Keratinocyte (primary cell): ENCODE data around the gene SLC17A9. TPM values are rescaled to one million over a fixed set of nuclear protein-coding genes. Genes with fewer than 3 reads are reported as not detected.

Experiments used
- DNase-seq: peaks from one replicate; pipeline ENCODE4 v3.0.0-alpha.2; 2011; ENCODE audit warnings: low read depth, missing footprints, low spot score
- FAIRE-seq: peaks from 2 replicates; lab custom pipeline; 2011; peaks lifted over from hg19 to GRCh38; lab: Jason Lieb, UNC
- H2AFZ ChIP-seq: 2 replicates; pipeline ENCODE4 v1.6.0; 2012; ENCODE audit warnings: low read length, control low read depth, inconsistent platforms; ENCODE audit not compliant: control insufficient read depth
- H3K27ac ChIP-seq: 2 replicates; pipeline ENCODE4 v1.5.1; 2011; ENCODE audit warnings: low read length; ENCODE audit not compliant: control insufficient read depth, insufficient read depth
- H3K27me3 ChIP-seq: 3 replicates; pipeline ENCODE4 v1.6.0; 2011; ENCODE audit warnings: low read length; ENCODE audit not compliant: control insufficient read depth, insufficient read depth; ENCODE audit errors: extremely low read depth
- H3K36me3 ChIP-seq, 2 experiments: 2 replicates in 1 of 2; 3 replicates in 1 of 2; pipeline ENCODE4 v1.5.1; 2011; ENCODE audit warnings: low read length in 2 of 2, mild to moderate bottlenecking in 1 of 2; ENCODE audit not compliant: control insufficient read depth in 2 of 2, insufficient read depth in 2 of 2; ENCODE audit errors: extremely low read depth in 1 of 2
- H3K4me1 ChIP-seq: 3 replicates; pipeline ENCODE4 v1.5.1; 2011; ENCODE audit warnings: low read length; ENCODE audit not compliant: control insufficient read depth, insufficient read depth; ENCODE audit errors: extremely low read depth
- H3K4me2 ChIP-seq: 3 replicates; pipeline ENCODE4 v1.6.0; 2011; ENCODE audit warnings: low read depth, low read length; ENCODE audit not compliant: control insufficient read depth, insufficient read depth; ENCODE audit errors: extremely low read depth
- H3K4me3 ChIP-seq, 3 experiments: fragments of 200-600 bp in 1 of 3; sonication (generic) in 1 of 3; 2 replicates in 2 of 3; 3 replicates in 1 of 3; pipeline ENCODE4 v1.5.1; 2011 to 2016; ENCODE audit warnings: low read length in 3 of 3, mild to moderate bottlenecking in 3 of 3, control low read depth in 2 of 3, inconsistent platforms in 1 of 3, low read depth in 1 of 3, mixed read lengths in 1 of 3, mixed run types in 1 of 3, moderate library complexity in 1 of 3; ENCODE audit not compliant: control insufficient read depth in 2 of 3, insufficient read depth in 2 of 3; ENCODE audit errors: extremely low read depth in 1 of 3
- H3K79me2 ChIP-seq: 2 replicates; pipeline ENCODE4 v1.6.0; 2012; ENCODE audit warnings: low read length; ENCODE audit not compliant: control insufficient read depth, insufficient read depth
- H3K9ac ChIP-seq: 3 replicates; pipeline ENCODE4 v1.6.0; 2011; ENCODE audit warnings: low read length; ENCODE audit not compliant: control insufficient read depth, insufficient read depth; ENCODE audit errors: extremely low read depth
- H3K9me1 ChIP-seq: 3 replicates; pipeline ENCODE4 v1.6.0; 2011; ENCODE audit warnings: low read length; ENCODE audit not compliant: control insufficient read depth, insufficient read depth; ENCODE audit errors: extremely low read depth
- H3K9me3 ChIP-seq: 2 replicates; pipeline ENCODE4 v1.5.1; 2012; ENCODE audit warnings: low read depth, low read length; ENCODE audit not compliant: control insufficient read depth
- H4K20me1 ChIP-seq: 3 replicates; pipeline ENCODE4 v1.6.0; 2011; ENCODE audit warnings: low read length; ENCODE audit not compliant: control insufficient read depth, insufficient read depth; ENCODE audit errors: extremely low read depth
- CTCF ChIP-seq, 3 experiments: IDR thresholded peaks in 1 of 3; conservative IDR thresholded peaks in 1 of 3; optimal IDR thresholded peaks in 1 of 3; 2 replicates in 2 of 3; 3 replicates in 1 of 3; pipeline versions ENCODE3 to v1.5.1; 2011; ENCODE audit warnings: low read length in 3 of 3, mild to moderate bottlenecking in 3 of 3, moderate library complexity in 2 of 3, control low read depth in 1 of 3, inconsistent platforms in 1 of 3; ENCODE audit not compliant: insufficient read depth in 2 of 3; ENCODE audit errors: extremely low read depth in 1 of 3
- EZH2 ChIP-seq: IDR thresholded peaks from one replicate; pipeline ENCODE4 v1.6.1; 2012; ENCODE audit warnings: inconsistent platforms, mild to moderate bottlenecking, low read length, moderate library complexity
- dilution Hi-C: fragments of 300-500 bp; cut with MboI; formaldehyde crosslinking; loops from one replicate; pipeline ENCODE4 v1.7.0; 2020; ENCODE audit warnings: low sequenced_read_pairs; ENCODE audit not compliant: extremely low pct_ligation_motif_present
- polyA plus RNA-seq, 5 experiments: library from polyadenylated mRNA; depleted of rRNA in 3 of 5; stranded (reverse) in 3 of 5; stranded (forward) in 1 of 5; unstranded in 1 of 5; fragments of >200 nt; gene quantifications; 1 replicate in 1 of 5; 2 replicates in 3 of 5; 3 replicates in 1 of 5; pipeline versions ENCODE4 v1.2.1 to v1.2.3, GENCODE V29; 2011 to 2012; ENCODE audit warnings: missing spikeins in 2 of 5, low read depth in 1 of 5, low replicate concordance in 1 of 5

Gene SLC17A9
- polyA plus RNA-seq, 1 donor (not counting 4 experiments of a cell fraction or from before 2014, with no cell fraction given) = not detected

DNA sequence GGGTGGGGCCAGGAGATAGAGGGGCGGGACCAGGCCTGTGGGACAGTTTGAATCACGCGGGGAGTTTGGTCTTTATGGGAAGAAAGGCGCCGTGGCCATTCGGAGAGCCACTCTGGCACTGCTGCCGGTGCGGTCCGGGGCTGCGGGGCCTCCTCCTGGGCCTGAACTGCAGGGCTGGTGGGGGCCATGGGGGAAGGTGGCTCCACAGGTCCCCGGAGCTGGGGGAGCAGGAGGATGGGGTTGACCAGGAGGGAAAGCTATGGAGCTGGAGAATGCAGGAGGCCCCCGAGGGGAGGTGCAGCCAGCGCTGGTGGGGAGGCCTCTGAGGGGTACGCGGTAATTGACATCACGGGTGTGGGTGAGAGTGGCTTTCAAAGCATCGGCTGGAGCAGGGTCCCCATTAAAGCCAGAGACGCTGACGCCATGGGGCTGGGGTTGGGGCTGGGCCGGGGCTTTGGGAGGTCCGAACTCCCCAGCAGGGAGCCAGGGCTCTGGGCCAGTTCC, 56.1 kb downstream of the SLC17A9 start:
- Histone ChIP-seq H3K27ac (no peak overlapping the region), H3K27me3 (peaks cover 85% of the 10 kb centered on the region), H3K9me1 (no peaks in the 10 kb centered on the region), H3K9ac (no peak overlapping the region), H3K36me3 (no peaks in the 10 kb centered on the region), H2AFZ (no peak overlapping the region), H3K79me2 (no peaks in the 10 kb centered on the region), H3K4me1 (no peaks in the 10 kb centered on the region), H3K9me3 (no peaks in the 10 kb centered on the region), H3K4me3 (no peak overlapping the region), H4K20me1 (no peaks in the 10 kb centered on the region), H3K4me2 (peak overlapping the region; percentile 27)
- TF ChIP-seq EZH2 = no peak
- TF ChIP-seq CTCF (optimal IDR thresholded peaks at IDR 0.05 in 1 of 3, IDR thresholded peaks at IDR 0.05 in 1 of 3, conservative IDR thresholded peaks at IDR 0.05 in 1 of 3; ENCODE audit: extremely low read depth in 1 of 3, insufficient read depth in 2 of 3, low read length in 3 of 3) = no peak
- dilution Hi-C loops = no loop called here
- no peak for FAIRE-seq
- DNase-seq = no peak

DNA sequence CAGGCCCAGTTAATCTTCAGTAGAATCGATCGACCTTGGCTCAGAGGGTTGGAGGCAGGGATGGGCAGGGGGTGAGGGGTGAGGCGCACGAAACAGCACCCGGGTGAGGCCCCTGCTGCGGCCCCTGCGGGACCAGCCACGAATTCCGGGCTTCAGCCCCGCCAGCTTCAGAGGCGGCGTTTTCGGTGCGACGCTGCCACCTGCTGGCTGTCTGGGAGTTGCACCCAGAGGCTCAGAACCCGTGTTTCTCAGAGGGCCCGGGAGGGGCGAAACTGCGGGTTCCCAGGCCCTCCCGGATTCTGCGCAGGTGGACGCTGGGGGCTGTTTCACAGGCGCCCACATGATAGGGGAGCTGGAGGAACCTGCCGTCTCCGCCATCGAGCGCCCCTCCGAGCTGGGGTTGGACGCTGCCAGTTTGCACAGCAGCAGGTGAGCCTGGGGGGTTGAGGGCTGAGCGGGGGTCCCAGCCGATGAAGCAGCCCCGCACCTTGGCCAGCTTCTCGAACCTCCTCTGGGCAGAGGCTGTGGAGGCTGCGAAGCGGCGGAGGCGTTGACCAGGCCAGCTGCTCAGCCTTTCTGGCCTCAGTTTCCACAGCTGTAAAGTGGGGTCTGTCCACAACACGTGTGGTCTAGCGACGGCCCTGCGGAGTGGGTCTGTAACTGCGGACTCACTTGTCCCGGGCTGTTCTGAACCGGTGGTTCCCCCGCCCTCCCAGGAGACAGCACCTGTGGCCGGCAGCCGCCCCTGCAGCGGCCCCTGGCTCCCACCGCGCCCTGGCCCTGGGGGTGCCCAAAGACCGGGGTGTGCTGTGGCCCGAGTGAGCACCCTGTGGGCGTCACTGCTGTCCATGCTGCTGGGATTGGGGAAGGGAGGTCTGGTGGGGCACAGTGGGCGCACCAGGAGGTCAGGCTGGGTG, 56.8 kb downstream of the SLC17A9 start:
- TF ChIP-seq CTCF (optimal IDR thresholded peaks at IDR 0.05 in 1 of 3, IDR thresholded peaks at IDR 0.05 in 1 of 3, conservative IDR thresholded peaks at IDR 0.05 in 1 of 3; ENCODE audit: extremely low read depth in 1 of 3, insufficient read depth in 2 of 3, low read length in 3 of 3) (peak; percentile 77 to 94 (median 85)), EZH2 (no peak)
- peak overlapping the region; percentile 27 for H3K4me2 ChIP-seq
- H3K27me3 ChIP-seq = peaks cover 88% of the 10 kb centered on the region
- FAIRE-seq (no peak), DNase-seq (no peak)
- dilution Hi-C loops = no loop called here
- no peaks in the 10 kb centered on the region for H3K9me1 ChIP-seq
- no peaks in the 10 kb centered on the region for H4K20me1 ChIP-seq
- H3K79me2 ChIP-seq = no peaks in the 10 kb centered on the region
- H3K9me3 ChIP-seq = peaks cover 3% of the 10 kb centered on the region
- H3K27ac ChIP-seq = no peak overlapping the region
- no peak overlapping the region for H2AFZ ChIP-seq
- no peaks in the 10 kb centered on the region for H3K4me1 ChIP-seq
- no peak overlapping the region for H3K9ac ChIP-seq
- no peak overlapping the region for H3K4me3 ChIP-seq
- no peaks in the 10 kb centered on the region for H3K36me3 ChIP-seq
